Renal cortical epithelial cell (primary cell): Measurements from ENCODE around the gene PEX11A. TPM values are rescaled to one million over a fixed set of nuclear protein-coding genes. Genes with fewer than 3 reads are reported as not detected.

Experiments used
- DNase-seq: peaks from one replicate; pipeline ENCODE4 v3.0.0-alpha.2; 2011; ENCODE audit warnings: low read depth
- total RNA-seq: library from RNA; depleted of rRNA; stranded (reverse); fragments of >200 nt; gene quantifications from 2 replicates; pipeline ENCODE4 v1.2.3, GENCODE V29; 2014

PEX11A gene
- total RNA-seq, 1 donor from 2014 or later = 11.6 TPM

DNA sequence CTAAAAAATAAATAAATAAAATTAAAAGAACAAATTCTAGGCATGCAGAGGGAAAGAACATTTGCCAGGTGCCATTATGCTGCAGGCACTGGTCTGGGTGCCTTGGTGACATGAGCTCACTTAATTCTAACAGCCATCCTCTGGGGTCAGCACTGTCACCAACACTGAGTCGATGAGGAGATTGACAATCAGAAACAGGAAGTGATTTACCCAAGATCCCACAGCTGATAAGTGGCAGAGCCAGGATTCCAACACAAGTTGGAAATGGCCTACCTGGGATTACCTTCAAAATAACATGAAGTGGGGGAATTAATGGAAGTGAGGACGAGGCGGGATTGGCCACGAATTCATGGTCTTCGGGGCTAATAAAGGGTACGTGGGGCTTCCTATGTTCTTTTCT, 14.9 kb downstream of the PEX11A start:
- DNase-seq = no peak

DNA sequence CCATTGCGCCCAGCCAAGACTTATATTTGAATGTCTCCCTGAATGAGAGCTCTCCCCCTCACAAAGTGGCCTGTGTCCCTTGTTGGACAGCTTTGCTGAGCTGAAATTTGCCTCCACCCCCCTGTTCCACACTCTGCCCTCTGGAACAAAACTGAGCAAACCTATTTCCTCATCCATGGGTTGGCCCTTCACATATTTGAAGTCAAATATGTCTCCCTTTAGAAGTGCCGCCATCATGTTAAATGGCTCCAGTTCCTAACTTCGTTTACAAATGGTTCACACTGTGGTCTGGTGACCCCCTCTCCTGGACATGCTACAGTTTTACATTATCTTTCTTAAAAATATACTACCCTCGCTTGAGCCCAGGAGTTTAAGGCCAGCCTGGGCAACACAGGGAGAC, 16.0 kb downstream of the PEX11A start:
- no peak for DNase-seq

DNA sequence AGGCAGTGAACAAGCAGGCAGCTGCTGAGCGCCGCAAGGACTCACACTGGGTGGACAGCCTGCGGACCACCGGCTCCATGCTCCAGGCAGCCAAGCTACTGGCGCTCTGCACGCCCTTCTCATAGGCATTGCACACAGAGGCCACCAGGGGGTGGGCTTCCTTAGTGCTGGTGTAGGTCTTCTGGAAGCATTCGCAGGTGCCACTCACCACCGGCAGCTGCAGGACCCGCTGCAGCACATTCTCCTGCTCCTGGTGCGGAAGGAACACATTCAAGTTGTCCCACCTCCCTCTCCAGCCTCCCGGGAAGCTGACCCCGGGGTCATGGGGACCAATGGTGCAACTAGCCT, 17.4 kb downstream of the PEX11A start:
- no peak for DNase-seq

DNA sequence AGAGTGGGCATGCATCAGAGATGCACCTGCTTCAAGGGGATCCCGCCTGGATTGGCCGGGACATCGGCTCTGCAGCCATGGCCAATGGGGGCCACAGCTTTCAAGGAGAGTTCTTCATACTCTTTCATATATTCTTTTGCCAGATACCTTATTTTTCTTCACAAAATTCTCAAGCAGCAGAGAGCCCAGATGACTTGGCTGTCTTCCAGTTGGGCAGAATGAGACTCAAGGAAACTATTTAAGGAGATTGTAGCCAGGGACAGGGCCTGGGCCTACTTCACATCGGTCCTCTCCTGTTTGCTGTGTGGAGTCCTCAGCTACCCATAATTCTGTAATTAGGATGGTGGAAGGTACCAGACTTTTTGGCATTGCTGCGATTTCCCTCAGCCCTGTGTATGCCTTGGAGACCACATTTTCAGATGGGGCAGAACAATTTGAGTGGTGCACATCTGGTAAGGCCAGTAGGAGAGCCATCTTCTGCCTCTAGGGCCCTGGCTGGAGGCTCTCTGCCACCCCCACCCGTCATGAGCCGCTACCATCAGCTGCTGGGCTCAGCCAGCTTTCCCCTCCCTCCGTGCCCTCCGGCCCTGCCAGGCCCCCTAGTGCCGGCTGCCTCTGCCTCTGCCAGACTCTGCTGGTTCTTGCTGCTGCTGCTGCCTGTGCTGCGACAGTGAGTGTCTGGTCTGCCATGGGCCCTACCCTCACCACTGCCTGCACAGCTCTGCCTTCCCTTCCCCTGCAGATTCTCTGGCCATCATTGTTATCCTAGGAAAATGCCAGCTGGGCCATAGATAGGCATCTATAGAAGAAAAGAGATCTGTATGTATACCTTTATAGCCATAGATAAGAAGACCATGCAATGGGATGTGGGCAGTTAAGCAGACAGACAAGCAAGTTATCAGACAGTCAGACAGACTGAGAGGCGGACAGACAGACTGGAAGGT, 18.1 kb downstream of the PEX11A start:
- DNase-seq = no peak

DNA sequence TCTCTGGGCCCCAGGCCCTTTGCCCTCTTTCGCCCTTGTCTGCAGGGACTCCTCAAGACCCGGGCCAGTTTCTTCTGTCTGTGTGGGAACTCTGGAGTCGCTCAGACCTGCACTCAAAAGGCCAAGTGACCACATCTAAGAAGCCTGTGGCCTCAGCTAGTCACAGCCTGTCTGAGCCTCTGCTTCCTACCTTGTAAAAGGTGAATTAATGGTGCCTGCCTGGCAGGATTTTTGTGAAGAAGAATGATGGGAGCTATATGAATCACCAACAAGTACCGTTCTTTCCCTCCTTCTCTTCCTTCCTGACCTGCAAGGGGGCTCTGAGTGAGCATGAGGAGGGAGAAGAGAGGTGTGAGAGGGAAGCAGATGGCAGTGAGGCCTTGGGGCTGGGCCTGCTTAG, 18.9 kb downstream of the PEX11A start:
- DNase-seq = no peak

DNA sequence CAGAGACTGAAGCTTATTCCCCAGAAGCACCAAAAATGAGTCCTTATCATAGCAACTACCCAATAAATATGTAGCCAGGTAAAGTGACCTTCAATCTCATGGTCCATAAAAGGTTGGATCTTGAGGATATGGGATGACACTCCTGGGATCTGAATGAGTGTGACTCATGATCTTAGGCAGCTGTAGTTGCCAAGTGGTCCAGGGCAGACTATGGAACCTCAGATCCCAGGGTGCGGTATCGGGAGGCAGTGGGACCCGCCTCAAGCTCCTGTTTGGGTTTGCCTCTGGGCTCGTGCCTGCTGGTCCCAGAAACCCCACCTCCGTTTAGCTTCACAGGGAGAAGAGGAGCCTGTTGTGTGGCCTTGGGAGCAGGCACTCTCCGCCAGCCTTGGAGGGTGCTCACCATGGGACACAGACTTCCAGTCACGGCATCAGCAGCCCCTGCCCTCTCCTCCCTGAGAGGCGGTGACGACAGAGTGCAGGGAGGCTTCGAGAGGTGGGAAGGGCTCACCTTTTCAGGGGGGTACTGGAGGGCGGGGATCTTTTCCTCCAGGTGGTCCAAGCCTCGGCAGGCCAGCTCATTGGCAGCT, 19.5 kb downstream of the PEX11A start:
- DNase-seq = no peak

DNA sequence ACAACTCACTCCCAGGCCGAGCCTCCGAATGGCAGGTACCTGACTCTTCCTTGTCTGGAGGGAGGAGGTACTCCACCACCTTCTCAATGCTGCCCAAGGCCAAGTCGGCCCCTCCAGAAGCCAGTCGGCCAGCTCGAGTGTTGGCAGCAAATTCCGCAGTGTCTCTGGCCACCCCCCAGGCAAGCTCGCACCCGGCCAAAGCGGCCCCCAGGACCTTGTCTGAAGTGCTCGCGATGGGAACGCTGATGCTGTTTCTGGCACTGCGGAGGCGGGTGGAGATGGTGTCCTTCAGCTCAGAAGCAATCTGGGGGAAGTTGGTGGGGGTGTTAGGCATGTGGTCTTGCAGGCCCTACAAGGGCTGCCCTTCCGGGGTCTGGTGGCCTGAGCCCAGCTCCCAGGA, 20.6 kb downstream of the PEX11A start:
- no peak for DNase-seq

DNA sequence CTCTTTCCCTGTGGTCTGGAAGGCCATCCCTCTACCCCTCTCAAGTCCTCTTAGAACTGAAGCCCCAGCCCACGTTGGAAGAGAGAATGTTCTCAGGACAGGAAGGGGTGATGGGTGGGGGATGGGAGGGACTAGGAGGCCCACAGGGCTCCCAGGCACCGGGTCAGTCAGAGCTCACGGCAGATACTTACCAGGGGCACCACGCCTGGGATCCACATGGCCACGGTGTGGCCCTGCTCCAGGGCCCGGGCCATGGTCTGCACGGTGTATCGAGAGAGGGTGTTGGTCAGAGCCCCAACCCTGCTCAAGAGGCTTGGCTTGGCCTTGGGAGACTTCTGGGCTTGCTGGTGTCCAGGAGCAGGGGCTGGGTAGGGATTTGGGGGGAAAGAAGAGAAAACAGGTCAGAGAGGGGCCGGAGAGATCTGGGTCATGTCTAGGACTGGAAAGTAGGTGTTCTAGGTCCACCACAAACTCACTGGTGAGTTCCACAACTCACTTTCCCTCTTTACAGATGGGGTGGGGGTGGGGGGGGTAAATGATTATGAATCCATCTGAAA, 21.2 kb downstream of the PEX11A start:
- DNase-seq = no peak

DNA sequence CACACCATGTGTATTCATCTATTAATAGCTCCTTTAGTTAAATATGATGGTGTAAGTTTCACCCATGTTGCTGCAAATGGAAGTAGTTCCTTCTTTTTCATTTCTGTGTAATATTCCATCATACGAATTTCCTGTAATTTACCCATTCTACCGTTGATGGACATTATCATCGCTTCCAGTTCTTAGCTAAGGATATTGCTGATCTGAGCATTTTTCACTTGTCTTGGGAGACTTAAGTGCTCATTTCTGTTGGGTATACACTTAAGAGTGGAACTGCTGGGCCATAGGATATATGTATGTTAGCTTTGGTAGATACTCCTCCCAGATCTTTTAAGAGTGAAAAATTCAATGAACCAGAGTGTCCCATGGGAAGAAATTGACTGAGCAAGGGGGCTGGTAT, 22.4 kb downstream of the PEX11A start:
- no peak for DNase-seq

DNA sequence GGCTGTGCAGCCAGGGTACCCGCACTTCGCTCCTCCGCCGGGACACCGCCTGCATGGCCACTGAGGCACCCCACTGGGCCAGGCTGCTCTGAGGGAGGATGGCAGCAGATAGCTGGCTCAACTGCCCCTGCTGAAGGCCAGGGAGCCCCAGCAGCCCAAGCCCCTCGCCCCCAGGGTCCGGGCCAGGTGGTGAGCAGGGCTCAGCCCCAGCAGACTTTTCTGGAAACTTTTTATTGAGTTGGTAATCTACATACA, 22.9 kb downstream of the PEX11A start:
- no peak for DNase-seq

DNA sequence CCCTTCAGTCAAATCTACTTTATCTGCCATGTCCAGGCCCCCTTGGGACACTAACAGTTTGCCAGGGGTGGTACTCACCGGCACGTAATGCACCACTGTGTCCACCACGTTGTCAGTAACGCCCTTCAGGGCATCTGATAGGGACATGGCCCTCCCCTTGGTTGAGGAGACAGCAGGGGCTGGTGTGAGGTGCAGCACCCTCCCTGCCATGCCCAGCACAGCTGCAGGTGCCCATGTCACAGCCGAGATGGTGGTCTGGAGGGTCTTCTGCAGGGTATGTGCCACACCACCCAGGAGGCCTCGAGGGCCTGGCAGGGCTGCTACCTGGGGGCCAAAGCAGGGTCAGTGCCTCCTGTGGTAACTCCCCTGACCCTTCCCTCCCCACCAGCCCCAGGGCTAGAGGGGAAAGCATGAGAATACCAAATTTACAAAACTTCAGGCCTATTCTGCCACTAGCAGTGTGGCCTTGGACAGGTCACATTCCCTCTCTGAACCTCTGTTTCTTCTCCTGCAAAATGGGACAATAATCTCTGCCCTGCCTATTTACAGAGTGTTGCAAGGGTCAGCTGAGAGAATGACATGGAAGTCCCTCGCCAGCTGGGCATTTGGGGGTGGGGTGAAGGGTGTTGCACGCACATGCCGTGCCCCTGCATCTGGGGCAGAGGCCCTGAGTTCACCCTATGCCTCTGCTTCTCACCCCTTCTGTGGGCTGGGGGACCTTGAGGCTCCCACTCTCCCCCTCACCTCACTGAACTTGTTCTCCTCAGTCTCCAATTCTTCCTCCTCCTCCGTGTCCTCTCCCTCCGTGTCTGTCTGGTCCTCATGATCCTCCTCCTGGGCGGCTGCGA, 23.5 kb downstream of the PEX11A start:
- DNase-seq = no peak

DNA sequence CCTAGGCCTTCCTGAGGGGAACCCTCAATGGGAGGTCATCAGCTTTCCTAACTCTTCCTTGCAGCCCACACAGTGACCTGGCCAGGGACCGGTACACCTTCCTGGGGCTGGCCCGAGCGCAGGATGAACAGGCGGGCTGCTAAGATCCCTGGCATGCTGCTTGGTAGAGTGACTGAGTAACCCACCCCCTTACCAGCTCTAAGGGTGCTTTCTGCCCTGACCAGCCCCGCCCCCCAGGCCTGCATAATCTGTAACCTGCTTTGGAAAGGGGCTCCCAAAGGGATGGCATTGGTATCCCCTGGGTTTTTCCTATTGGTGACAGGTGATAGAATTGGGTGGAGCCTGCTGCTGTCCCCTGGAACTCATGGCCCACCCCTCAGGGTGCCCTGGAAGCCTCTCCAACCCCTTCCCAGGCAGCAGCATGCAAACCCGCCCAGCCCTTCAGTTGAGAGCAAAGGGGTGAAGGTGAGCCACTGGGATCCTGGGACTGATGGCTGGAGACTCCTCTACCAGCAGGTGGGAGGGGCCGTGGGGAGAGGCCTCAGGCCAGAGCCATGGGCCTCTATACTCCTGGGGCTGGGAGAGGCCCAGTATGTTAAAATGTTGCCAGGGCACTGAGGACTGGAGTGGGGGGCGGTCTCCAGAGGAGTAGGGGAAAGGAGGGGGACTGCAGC, 24.2 kb downstream of the PEX11A start:
- DNase-seq = no peak

DNA sequence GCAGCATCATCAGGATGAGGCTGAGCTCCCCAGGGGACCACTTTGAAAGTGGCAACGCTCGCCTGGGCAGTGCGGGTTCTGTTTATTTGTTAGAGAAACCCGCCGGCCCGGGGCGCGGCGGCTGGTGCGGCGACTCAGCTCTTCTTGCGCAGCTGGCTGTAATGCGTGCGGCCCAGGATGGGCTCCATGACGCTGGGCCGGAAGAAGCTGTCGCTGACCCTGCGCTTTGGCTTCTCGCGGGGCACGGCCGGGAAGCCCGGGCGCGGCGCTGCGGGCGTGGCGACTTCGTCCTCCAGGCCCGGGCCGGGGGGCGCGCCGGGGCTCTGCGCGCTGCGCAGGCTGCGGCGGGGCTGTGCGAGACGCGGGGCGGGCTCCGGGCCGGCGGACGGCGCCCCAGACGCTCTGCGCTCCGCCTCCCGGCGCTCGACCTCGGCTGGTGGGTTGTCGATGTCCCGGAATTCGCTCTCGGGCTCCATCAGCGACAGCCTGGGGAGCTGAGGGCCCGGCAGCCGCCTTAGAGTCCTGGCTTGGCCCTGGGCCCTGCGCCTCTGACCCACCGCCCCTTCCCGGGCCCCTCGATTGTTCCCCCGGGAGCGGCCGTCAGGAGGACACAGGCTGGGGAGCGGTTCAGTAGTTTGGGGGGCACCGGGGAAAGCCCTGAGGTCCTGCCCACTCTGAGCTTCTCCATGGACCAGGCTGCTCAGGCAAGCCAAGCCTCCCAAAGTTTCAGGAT, 24.9 kb downstream of the PEX11A start:
- no peak for DNase-seq

DNA sequence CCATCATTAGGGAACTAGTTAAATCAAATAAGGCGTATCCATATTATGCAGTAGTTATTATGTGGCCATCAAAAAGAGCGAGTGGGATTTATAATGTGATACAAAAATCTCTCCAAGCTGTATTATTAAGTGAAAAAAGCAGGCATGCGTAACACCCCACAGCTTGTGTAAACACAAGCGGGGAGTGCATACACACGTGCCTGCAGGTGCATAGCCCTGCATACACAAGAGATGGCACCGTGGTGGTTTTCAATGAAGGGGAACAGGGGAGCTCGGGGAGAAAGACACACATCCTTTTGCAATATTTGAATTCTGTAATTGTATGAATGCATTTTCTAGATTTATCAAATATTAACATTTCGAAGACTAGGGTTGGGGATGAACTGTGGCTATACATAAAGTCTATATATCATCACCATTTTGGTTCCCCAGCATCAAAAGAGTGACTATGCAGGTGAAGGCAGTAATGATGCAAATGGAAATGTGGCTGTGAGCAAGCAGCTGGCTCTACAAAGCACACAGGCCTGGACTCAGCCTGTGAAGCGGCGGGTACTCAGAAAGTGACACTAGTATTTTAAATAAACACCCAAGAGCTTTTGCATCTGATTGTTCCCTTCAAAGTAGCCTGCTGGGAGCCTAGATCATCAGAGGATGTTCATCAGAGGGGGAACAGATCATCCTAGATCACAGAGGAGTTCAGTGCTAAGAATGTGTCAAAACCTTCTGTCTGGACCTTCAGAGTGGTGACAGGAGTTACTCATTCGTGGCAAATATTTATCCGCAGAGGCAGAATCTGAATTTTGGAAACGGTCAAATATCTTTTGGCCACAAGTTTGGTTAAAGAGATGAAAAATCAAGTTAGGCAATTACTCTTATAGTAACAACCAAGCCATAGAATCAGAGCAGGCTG, 25.9 kb downstream of the PEX11A start:
- DNase-seq = no peak

DNA sequence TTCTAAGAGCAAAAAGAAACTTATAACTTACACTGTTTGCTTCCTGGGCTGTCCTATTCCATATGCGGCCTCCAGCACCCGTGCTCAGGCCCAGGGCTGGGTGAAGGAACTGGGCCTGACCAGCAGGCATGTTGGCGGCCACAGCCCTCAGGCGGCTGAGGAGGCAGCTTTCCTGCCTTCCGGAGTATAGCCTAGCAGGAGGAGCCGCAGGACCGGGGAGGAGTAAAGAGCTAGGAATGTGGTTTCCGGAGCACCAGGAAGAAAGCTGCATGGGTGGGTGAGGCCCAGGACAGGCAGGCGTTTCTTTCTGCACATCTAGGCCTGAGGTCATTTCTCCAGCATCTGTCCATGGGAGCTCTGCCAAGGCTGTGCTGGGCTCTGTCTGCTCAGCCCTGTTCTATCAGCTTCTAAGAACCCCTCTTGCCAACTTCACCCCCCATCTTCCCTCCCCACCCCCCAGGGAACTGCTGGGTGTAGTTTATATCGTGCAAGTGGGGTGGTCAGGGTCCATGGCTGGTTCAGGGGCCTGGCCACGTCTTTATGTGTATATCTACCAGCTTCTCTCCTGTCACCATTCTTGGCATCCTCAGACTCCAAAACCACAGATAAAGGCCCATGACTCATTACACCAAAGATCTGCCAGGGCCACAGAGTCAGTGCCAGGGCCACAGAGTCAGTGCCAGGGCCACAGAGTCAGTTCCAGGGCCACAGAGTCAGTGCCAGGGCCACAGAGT, 27.5 kb downstream of the PEX11A start:
- DNase-seq = no peak

DNA sequence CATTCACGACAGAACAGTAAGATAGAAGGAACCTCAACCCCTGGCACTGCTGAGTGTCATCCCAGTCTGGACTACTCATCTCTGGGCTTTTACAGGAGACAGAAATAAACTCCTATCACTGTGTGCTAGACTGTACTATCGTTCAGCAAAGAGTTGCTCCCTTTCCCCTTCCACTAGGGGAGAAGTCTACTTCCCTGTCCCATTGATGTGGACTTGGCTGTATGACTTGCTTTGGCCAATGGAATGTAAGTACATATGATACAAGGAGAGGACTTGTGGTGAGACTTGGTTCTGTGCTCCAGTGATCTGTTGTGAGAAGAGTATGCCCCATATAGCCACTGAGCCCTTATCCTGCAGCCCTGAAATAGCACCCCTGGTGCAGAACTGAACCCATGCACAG, 30.0 kb downstream of the PEX11A start:
- DNase-seq = no peak

DNA sequence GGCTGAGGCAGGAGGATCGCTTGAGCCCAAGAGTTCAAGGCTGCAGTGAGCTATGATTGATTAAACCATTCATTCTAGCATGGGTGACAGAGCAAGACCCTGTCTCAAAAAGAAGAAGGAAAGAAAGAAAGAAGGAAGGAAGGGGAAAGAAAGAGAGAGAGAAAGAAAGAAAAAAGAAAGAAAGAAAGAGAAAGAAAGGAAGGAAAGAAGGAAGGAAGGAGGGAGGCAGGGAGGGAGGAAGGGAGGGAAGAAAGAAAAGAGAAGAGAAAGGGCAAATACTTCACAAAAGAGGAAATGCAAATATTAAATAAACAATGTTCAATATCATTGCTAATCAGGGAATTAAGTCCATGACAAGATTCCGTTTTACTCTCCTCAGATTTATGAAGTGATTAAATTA, 31.3 kb downstream of the PEX11A start:
- no peak for DNase-seq

DNA sequence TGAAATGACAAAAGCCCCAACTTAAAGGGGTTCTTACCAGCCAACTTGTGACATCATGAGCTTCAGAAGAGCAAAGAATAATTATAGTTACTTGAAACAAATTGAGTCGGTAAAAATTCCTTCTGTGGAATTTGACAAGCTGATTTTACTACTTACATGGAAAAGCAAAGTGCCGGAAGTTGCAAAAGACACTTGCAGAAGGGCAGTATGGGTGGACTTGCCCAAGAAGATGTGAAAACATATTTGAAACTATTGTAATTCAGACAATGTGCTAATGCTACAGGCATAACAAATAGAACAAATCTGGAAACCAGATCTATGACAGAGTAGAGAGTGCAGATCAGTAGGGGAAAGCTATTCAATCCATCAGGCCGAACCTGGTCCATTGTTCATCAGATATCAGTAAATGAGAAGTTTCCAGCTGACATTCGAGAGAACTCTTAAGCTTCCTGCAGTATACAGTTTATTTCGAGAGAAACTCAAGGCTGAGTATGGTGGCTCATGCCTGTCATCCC, 32.8 kb downstream of the PEX11A start:
- no peak for DNase-seq

DNA sequence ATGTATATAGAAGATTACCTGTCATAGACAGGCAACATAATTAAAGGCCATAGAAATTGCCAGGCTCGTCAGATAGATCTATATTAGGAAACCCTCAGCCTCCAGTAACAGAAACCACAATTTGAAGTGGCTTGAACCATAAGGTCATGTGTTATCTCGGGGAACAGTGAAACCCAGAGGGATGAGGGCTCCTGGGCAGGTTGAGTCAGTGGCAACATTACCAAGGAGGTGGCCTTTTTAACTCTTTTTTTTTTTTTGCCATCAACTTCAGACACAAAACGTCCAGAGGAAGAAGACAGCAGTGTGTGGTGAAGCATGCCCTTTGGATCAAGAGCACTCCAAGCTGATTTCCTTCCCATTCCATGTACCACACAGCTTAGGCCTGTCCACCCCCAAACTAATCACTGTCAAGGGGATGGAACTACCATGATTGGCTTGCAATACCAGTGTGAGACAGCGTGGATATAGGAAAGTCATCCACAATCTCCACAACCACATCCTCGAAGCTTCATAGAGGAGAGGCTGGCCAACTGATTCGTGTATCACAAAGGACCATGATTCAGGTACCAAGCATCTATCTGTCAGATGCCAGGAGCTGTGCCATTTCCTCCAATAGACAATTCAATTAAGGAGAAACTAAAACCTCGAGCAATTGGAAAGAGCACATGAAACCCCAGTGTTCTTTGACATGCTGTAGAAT, 34.3 kb downstream of the PEX11A start:
- DNase-seq = no peak
